Measurements from ENCODE around the gene TRAF7. TPM values are rescaled to one million over a fixed set of nuclear protein-coding genes. Genes with fewer than 3 reads are reported as not detected.
A peak's percentile ranks its signal among the peaks of the same experiment; 100 is the strongest.
"Not testable (repeated sequence)": the region's sequence is repeated elsewhere in the genome, so short reads cannot be mapped to it uniquely, and the experiment has no call there.

The TRAF7 gene
- total RNA-seq, 2 donors from 2014 or later: 34.1 to 54.8 TPM

GRCh38 chr16:2121853-2122252 lies 33.7 kb upstream of the TRAF7 start:
- H3K9me3 ChIP-seq: no peaks in the 10 kb centered on the region
- peaks cover 23 to 75% of the 10 kb centered on the region in 2 donors for H3K4me1 ChIP-seq (ENCODE audit: control insufficient read depth in 1 of 2, low read depth in 2 of 2)
- H3K27ac ChIP-seq: peak overlapping the region; percentile 92 to 100
- H3K27me3 ChIP-seq (replicated peaks; ENCODE audit: insufficient read depth): no peaks in the 10 kb centered on the region
- no peak for DNase-seq (ENCODE audit: low spot score)
- no peak for ATAC-seq (ENCODE audit: insufficient number of reproducible peaks, low FRiP score, low read depth)
- H3K36me3 ChIP-seq: peaks cover 6% of the 10 kb centered on the region
- H3K4me3 ChIP-seq: peak overlapping the region; percentile 77
- no peak for TF ChIP-seq CTCF (IDR thresholded peaks at IDR 0.05)

GRCh38 chr16:2122429-2122828 lies 33.2 kb upstream of the TRAF7 start:
- peaks cover under 1% of the 10 kb centered on the region for H3K36me3 ChIP-seq
- no peak for TF ChIP-seq CTCF (IDR thresholded peaks at IDR 0.05)
- peak overlapping the region; percentile 92 to 100 for H3K27ac ChIP-seq
- H3K4me1 ChIP-seq (ENCODE audit: control insufficient read depth in 1 of 2, low read depth in 2 of 2): peaks cover 26 to 75% of the 10 kb centered on the region in 2 donors
- peak overlapping the region; percentile 77 for H3K4me3 ChIP-seq
- no peaks in the 10 kb centered on the region for H3K27me3 ChIP-seq (replicated peaks; ENCODE audit: insufficient read depth)
- no peaks in the 10 kb centered on the region for H3K9me3 ChIP-seq
- DNase-seq (ENCODE audit: low spot score): no peak
- no peak for ATAC-seq (ENCODE audit: insufficient number of reproducible peaks, low FRiP score, low read depth)

GRCh38 chr16:2122934-2123683 lies 32.5 kb upstream of the TRAF7 start:
- H3K9me3 ChIP-seq; DNase-seq (ENCODE audit: low spot score); H3K36me3 ChIP-seq; H3K27me3 ChIP-seq (replicated peaks; ENCODE audit: insufficient read depth): not testable (repeated sequence)
- H3K4me3 ChIP-seq: peak overlapping the region; percentile 77
- peak overlapping the region; percentile 95 to 100 for H3K27ac ChIP-seq
- peak; percentile 45 for ATAC-seq (ENCODE audit: insufficient number of reproducible peaks, low FRiP score, low read depth)
- peaks cover 26 to 77% of the 10 kb centered on the region in 2 donors for H3K4me1 ChIP-seq (ENCODE audit: control insufficient read depth in 1 of 2, low read depth in 2 of 2)

DNA sequence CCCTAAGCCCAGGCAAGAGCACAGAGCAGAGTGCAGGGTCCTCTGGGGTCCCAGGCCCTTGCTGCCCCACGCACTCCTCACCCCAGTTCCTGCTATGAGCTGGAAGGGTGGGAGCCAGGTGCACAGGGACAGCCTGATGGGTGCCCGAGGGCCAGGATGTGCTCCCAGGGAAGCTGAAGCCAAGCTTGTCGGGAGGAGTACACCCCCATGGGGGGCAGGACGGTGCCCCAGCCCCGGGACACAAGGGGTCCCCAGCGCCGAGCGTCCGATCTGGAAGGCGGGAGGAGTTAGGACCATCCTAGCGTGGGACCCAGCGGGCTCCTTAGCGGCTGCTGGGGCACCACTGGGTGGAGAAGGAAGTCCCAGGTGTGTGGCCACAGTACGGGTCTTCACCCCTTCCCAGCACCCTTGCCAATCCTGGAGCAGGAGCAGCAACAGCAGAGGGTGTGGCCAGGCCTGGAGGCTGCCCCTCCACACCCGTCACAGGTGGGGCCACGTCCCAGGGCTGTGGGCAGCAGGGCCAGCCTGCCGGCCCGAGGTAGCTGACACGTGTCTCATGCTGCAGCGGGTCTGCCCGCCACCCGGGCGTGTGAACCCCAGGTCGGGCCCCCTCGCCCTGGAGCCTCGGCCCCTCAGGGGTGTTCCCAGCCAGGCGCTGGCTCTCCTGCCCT lies 31.7 kb upstream of the TRAF7 start:
- not testable (repeated sequence) for H3K27me3 ChIP-seq (replicated peaks; ENCODE audit: insufficient read depth); H3K9me3 ChIP-seq; DNase-seq (ENCODE audit: low spot score); ATAC-seq (ENCODE audit: insufficient number of reproducible peaks, low FRiP score, low read depth); H3K36me3 ChIP-seq
- peak overlapping the region; percentile 73 for H3K4me3 ChIP-seq
- H3K27ac ChIP-seq: peak overlapping the region; percentile 95 to 100
- H3K4me1 ChIP-seq (ENCODE audit: control insufficient read depth in 1 of 2, low read depth in 2 of 2): peaks cover 32 to 81% of the 10 kb centered on the region in 2 donors

DNA sequence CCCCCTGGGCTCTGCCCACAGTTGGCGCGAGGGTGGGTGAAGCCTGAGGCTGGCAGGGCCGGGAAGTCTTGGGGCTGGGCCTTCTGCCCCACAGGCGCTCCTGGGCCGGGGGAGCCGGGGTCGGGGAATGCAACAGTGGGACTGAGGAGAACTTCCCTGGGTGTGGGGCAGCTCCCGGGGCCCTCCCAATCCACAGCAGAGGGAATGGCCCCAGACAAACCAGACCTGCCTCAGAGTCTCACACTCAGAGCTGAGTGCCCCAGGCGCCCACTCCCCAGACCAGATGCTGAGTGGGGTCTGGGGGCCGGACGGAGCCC lies 31.2 kb upstream of the TRAF7 start:
- Histone ChIP-seq H3K4me1 (ENCODE audit: control insufficient read depth in 1 of 2, low read depth in 2 of 2) (peaks cover 34 to 81% of the 10 kb centered on the region in 2 donors), H3K4me3 (peak overlapping the region; percentile 73), H3K27ac (peak overlapping the region; percentile 95 to 100)
- H3K27me3 ChIP-seq (replicated peaks; ENCODE audit: insufficient read depth); H3K36me3 ChIP-seq; H3K9me3 ChIP-seq; ATAC-seq (ENCODE audit: insufficient number of reproducible peaks, low FRiP score, low read depth); DNase-seq (ENCODE audit: low spot score): not testable (repeated sequence)

DNA sequence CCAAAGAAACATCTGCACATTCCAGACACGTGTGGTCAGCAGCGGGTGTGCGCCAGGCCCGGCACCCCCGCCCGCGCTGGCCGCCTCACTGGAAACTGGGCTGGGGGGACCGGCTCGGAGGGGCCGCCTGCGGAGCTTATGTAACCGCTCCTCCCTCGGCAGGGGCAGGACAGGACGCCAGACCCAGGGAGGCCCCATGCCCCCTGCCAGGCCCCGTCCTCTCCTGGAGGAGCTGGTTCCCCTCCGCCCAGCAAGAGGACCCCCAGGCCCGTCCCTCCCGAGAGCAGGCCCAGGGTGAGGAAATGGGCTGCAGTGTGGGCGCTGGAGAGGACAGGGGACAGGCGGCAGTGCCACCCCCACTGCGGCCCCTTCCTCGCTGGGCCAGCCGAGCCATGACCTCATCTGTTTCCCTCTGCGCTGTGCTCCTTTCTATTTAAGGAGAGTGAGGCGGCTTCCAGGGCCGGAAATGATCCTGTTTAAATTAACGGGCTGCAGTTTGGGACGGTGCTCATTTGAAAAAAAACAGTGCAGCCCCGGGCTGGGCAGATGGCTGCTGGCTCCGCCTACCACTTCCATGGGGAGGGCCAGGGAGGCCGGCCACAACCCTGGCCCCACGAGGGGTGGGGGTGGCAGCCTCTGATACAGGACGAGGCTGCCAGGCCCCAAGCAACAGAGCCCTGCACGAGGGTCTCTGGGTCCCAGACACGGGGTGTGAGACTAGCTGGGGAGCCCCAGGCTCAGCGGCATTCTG lies 30.7 kb upstream of the TRAF7 start:
- H3K27me3 ChIP-seq (replicated peaks; ENCODE audit: insufficient read depth); H3K9me3 ChIP-seq; H3K36me3 ChIP-seq: not testable (repeated sequence)
- Histone ChIP-seq H3K4me3 (peak overlapping the region; percentile 73), H3K4me1 (ENCODE audit: control insufficient read depth in 1 of 2, low read depth in 2 of 2) (peaks cover 35 to 84% of the 10 kb centered on the region in 2 donors), H3K27ac (peak overlapping the region; percentile 95 to 100)
- DNase-seq (ENCODE audit: low spot score) (peak; percentile 72), ATAC-seq (ENCODE audit: insufficient number of reproducible peaks, low FRiP score, low read depth) (peak; percentile 32)

DNA sequence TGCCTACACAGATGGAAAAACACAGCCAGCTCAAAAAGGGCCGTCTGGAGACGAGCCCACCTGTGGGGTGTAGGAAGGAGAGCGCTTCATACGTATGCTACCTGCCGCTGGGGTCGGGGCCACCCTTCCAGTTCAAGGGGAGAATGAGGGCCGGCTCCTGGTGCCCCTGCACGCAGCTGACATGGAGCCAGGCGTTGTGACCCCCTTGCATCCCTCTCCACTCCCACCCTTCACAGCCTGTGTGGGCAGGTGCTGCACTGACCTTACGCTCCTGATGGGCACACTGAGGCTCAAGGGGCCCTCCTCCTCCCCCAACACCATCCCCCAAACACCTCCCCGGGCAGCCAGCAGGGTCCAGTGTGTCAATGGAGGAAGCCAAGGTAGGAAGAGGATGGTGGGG lies 30.0 kb upstream of the TRAF7 start:
- not testable (repeated sequence) for H3K9me3 ChIP-seq; ATAC-seq (ENCODE audit: insufficient number of reproducible peaks, low FRiP score, low read depth); DNase-seq (ENCODE audit: low spot score); H3K27me3 ChIP-seq (replicated peaks; ENCODE audit: insufficient read depth); H3K36me3 ChIP-seq
- Histone ChIP-seq H3K4me3 (peak overlapping the region; percentile 73), H3K27ac (peak overlapping the region; percentile 95 to 100), H3K4me1 (ENCODE audit: control insufficient read depth in 1 of 2, low read depth in 2 of 2) (peaks cover 37 to 86% of the 10 kb centered on the region in 2 donors)

GRCh38 chr16:2126161-2126743 lies 29.3 kb upstream of the TRAF7 start:
- H3K36me3 ChIP-seq; H3K9me3 ChIP-seq; DNase-seq (ENCODE audit: low spot score); H3K27me3 ChIP-seq (replicated peaks; ENCODE audit: insufficient read depth): not testable (repeated sequence)
- peak; percentile 3 for ATAC-seq (ENCODE audit: insufficient number of reproducible peaks, low FRiP score, low read depth)
- Histone ChIP-seq H3K4me3 (peak overlapping the region; percentile 73), H3K27ac (peak overlapping the region; percentile 95 to 100), H3K4me1 (ENCODE audit: control insufficient read depth in 1 of 2, low read depth in 2 of 2) (peaks cover 34 to 87% of the 10 kb centered on the region in 2 donors)

DNA sequence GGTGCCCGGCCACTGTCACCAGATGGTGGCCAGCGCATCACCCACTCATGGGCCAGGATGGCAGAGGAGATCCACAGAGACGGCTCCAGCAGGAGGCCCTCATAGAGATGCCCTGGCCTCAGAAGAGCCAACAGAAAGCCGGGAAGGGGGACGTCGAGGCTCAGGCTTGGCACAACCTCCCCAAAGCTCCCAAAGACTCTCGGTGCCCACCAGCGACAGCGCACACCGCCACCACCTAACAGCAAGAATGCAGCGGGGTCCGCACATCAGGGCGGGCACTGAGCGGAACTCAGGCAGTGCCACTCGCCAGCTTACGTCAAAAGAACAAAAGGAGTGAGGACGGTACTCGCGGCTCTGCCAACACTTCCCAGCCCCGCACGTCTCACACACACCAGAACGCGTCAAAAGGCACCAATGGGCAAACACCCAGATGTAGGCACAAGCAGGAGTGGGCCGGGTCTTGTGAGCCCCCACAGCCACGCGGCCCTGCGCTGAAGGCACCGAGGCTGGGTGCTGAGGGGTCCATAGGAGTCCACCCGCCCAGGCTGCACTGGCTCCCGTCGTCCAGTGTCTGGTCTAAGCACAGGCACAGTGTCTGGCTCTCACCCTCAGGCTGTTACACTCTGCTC lies 28.5 kb upstream of the TRAF7 start:
- not testable (repeated sequence) for H3K9me3 ChIP-seq; DNase-seq (ENCODE audit: low spot score); H3K27me3 ChIP-seq (replicated peaks; ENCODE audit: insufficient read depth); H3K36me3 ChIP-seq; ATAC-seq (ENCODE audit: insufficient number of reproducible peaks, low FRiP score, low read depth)
- Histone ChIP-seq H3K4me3 (peak overlapping the region; percentile 73), H3K27ac (peak overlapping the region; percentile 95 to 100), H3K4me1 (ENCODE audit: control insufficient read depth in 1 of 2, low read depth in 2 of 2) (peaks cover 34 to 87% of the 10 kb centered on the region in 2 donors)
